Esophagus muscularis mucosa (tissue), 4 donors: ENCODE results near the gene HHEX.

ENCODE experiments used
- EP300 ChIP-seq: sonication (generic); formaldehyde crosslinking; IDR thresholded peaks from one replicate; pipeline ENCODE4 v1.6.1; 2017; ENCODE audit warnings: antibody characterized with exemption
- POLR2A ChIP-seq: fragments of 450-650 bp; IDR thresholded peaks from one replicate; pipeline ENCODE4 v1.6.1; 2017; ENCODE audit warnings: antibody characterized with exemption, moderate library complexity, mild to moderate bottlenecking, low read depth
- POLR2AphosphoS5 ChIP-seq, 2 donors: sonication (generic); formaldehyde crosslinking; IDR thresholded peaks; one replicate each; pipeline ENCODE4 v1.6.1; 2017; ENCODE audit warnings: antibody characterized with exemption in 2 of 2
- TF ChIP-seq, protein P1 (sequence below), 3 experiments: fragments of 200-600 bp in 2 of 3; fragments of 450-650 bp in 1 of 3; sonication (generic) in 2 of 3; IDR thresholded peaks; one replicate each; pipeline ENCODE4 v1.5.1; 2017 to 2019; ENCODE audit warnings: antibody characterized with exemption in 3 of 3, mild to moderate bottlenecking in 2 of 3, moderate library complexity in 1 of 3

DNA sequence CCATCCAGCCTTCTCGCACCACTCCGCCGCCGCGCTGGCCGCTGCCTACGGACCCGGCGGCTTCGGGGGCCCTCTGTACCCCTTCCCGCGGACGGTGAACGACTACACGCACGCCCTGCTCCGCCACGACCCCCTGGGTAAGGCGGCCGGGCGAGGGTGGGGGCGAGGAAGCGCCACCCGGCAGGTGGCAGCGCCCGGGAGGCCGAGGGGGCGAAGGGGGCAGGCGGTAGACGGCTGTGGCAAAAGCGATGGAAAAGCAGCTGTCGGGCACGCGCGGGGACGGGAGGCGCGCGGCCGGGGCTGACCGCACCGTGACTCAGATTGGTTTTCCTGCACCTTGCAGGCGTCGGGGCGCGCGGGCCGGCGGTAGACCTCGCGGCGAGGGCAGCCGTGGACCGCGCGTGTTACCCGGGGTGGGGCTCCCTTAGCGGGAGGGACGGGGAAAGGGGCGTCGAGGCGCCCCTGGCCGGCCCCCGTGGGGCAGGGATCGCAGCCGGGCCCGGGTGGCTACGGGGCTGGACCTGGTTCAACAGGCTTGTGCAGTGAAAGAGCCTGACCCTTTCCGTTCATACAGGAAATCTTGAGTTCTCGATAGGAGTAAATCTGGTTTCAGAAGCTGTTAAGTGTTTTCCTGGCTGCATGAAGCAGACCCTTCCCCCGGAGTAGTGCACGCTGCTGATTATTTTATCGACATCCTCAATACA, 608 bp downstream of the HHEX start:
- TF ChIP-seq, protein P1, sequence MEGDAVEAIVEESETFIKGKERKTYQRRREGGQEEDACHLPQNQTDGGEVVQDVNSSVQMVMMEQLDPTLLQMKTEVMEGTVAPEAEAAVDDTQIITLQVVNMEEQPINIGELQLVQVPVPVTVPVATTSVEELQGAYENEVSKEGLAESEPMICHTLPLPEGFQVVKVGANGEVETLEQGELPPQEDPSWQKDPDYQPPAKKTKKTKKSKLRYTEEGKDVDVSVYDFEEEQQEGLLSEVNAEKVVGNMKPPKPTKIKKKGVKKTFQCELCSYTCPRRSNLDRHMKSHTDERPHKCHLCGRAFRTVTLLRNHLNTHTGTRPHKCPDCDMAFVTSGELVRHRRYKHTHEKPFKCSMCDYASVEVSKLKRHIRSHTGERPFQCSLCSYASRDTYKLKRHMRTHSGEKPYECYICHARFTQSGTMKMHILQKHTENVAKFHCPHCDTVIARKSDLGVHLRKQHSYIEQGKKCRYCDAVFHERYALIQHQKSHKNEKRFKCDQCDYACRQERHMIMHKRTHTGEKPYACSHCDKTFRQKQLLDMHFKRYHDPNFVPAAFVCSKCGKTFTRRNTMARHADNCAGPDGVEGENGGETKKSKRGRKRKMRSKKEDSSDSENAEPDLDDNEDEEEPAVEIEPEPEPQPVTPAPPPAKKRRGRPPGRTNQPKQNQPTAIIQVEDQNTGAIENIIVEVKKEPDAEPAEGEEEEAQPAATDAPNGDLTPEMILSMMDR (IDR thresholded peaks at IDR 0.05) = no peak
- TF ChIP-seq POLR2A (no peak), POLR2AphosphoS5 (IDR thresholded peaks at IDR 0.05) (peak; percentile 36 to 68), EP300 (no peak)
